B cell (primary cell): ENCODE measurements around the gene TNFAIP2. TPM values are rescaled to one million over a fixed set of nuclear protein-coding genes. Genes with fewer than 3 reads are reported as not detected.

Source experiments
- ATAC-seq: fragments of 200-7000 bp; cut with Tn5 transposase; one replicate; pipeline ENCODE4 v1.10.0; 2021; ENCODE audit warnings: low read depth, mild to moderate bottlenecking, moderate number of reproducible peaks, moderate library complexity
- CTCF ChIA-PET: fragments of 350-600 bp; sonication (Branson Sonifier 250); formaldehyde crosslinking; loops from one replicate; lab custom pipeline; 2021; ENCODE audit warnings: antibody characterized with exemption, inconsistent platforms; lab: Charles Lee
- POLR2A ChIA-PET: fragments of 350-600 bp; sonication (Branson Sonifier 250); formaldehyde crosslinking; loops from one replicate; lab custom pipeline; 2021; ENCODE audit warnings: antibody characterized with exemption; lab: Charles Lee
- DNase-seq: peaks from one replicate; pipeline ENCODE4 v3.0.0; 2013
- H2AFZ ChIP-seq: 2 replicates; pipeline ENCODE4 v1.6.1; 2012; ENCODE audit warnings: mild to moderate bottlenecking, low read depth, low read length; ENCODE audit not compliant: insufficient read depth, poor library complexity, severe bottlenecking
- H3K27ac ChIP-seq, 2 donors: 1 replicate in 1 of 2; 2 replicates in 1 of 2; pipeline ENCODE4 v1.5.1; 2012 to 2013; ENCODE audit warnings: low read length in 2 of 2, mild to moderate bottlenecking in 2 of 2, moderate library complexity in 1 of 2
- H3K27me3 ChIP-seq, 4 experiments: fragments of 200-600 bp in 1 of 4; sonication (generic) in 1 of 4; replicated peaks in 1 of 4; 1 replicate in 2 of 4; 2 replicates in 2 of 4; pipeline versions ENCODE4 v1.6.1 to v1.7.0; 2013 to 2016; ENCODE audit warnings: low read length in 3 of 4, mild to moderate bottlenecking in 2 of 4, mixed read lengths in 1 of 4, moderate library complexity in 1 of 4; ENCODE audit not compliant: insufficient read depth in 4 of 4, control insufficient read depth in 3 of 4; ENCODE audit errors: control extremely low read depth in 1 of 4
- H3K36me3 ChIP-seq, 2 experiments: replicated peaks in 1 of 2; 1 replicate in 1 of 2; 2 replicates in 1 of 2; pipeline versions ENCODE4 v1.6.1 to v1.7.1; 2013; ENCODE audit warnings: low read length in 1 of 2; ENCODE audit not compliant: insufficient read depth in 2 of 2, control insufficient read depth in 1 of 2; ENCODE audit errors: control extremely low read depth in 1 of 2, extremely low read depth in 1 of 2
- H3K4me1 ChIP-seq, 2 donors: fragments of 200-600 bp in 1 of 2; sonication (generic) in 1 of 2; 1 replicate in 1 of 2; 2 replicates in 1 of 2; pipeline versions ENCODE4 v1.5.1 to v1.6.1; 2013 to 2017; ENCODE audit warnings: low read length in 2 of 2; ENCODE audit not compliant: control insufficient read depth in 2 of 2, insufficient read depth in 2 of 2
- H3K4me2 ChIP-seq: replicated peaks from 2 replicates; pipeline ENCODE3; 2012; ENCODE audit warnings: mild to moderate bottlenecking, low read depth, low read length; ENCODE audit not compliant: poor library complexity, severe bottlenecking
- H3K4me3 ChIP-seq, 5 experiments: fragments of 200-600 bp in 1 of 5; sonication (generic) in 1 of 5; 1 replicate in 3 of 5; 2 replicates in 2 of 5; pipeline versions ENCODE4 v1.5.1 to v1.7.0; 2011 to 2016; ENCODE audit warnings: low read length in 4 of 5, mild to moderate bottlenecking in 4 of 5, low read depth in 2 of 5, control low read depth in 1 of 5, moderate library complexity in 1 of 5; ENCODE audit not compliant: insufficient read depth in 1 of 5; ENCODE audit errors: control extremely low read depth in 1 of 5, extremely low read depth in 1 of 5
- H3K79me2 ChIP-seq: fragments of 200-600 bp; sonication (generic); one replicate; pipeline ENCODE4 v1.6.0; 2016; ENCODE audit warnings: low read length; ENCODE audit not compliant: control insufficient read depth, insufficient read depth
- H3K9ac ChIP-seq: fragments of 200-600 bp; sonication (generic); 2 replicates; pipeline ENCODE4 v1.6.1; 2017; ENCODE audit warnings: mild to moderate bottlenecking, low read length, moderate library complexity
- H3K9me3 ChIP-seq, 3 donors: one replicate each; pipeline versions ENCODE4 v1.6.1 to v1.7.1; 2013; ENCODE audit warnings: low read length in 2 of 3; ENCODE audit not compliant: control insufficient read depth in 2 of 3, insufficient read depth in 1 of 3; ENCODE audit errors: control extremely low read depth in 1 of 3
- H4K20me1 ChIP-seq: 2 replicates; pipeline ENCODE4 v1.6.0; 2012; ENCODE audit warnings: mild to moderate bottlenecking, low read length; ENCODE audit not compliant: insufficient read depth, control insufficient read depth, poor library complexity, severe bottlenecking
- H3K27ac Mint-ChIP-seq: one replicate; pipeline ENCODE4 v1.8.0; 2021; ENCODE audit warnings: mixed read lengths
- H3K27me3 Mint-ChIP-seq: one replicate; pipeline ENCODE4 v1.8.0; 2021; ENCODE audit warnings: mixed read lengths
- H3K4me1 Mint-ChIP-seq: one replicate; pipeline ENCODE4 v1.8.0; 2021; ENCODE audit warnings: mixed read lengths
- H3K4me3 Mint-ChIP-seq: one replicate; pipeline ENCODE4 v1.8.0; 2021; ENCODE audit warnings: mixed read lengths
- H3K9me3 Mint-ChIP-seq: one replicate; pipeline ENCODE4 v1.8.0; 2022; ENCODE audit warnings: mixed read lengths; ENCODE audit not compliant: insufficient read depth
- EZH2 ChIP-seq: IDR thresholded peaks from 2 replicates; pipeline ENCODE4 v1.6.1; 2012; ENCODE audit warnings: borderline replicate concordance, low read depth, mild to moderate bottlenecking, moderate library complexity, low read length; ENCODE audit not compliant: insufficient read depth, poor library complexity, severe bottlenecking
- WGBS: methylation state at CpG from one replicate; pipeline ENCODE4 v1.1.5; 2013; ENCODE audit warnings: missing lambda C conversion rate; ENCODE audit not compliant: insufficient coverage; 5-methylcytosine and 5-hydroxymethylcytosine counted together
- intact Hi-C: fragments of 100-400 bp; cut with micrococcal nuclease; formaldehyde crosslinking; loops from one replicate; pipeline ENCODE4 v1.10.0; 2022
- polyA plus RNA-seq: library from polyadenylated mRNA; depleted of rRNA; stranded (reverse); fragments of >200 nt; gene quantifications from 2 replicates; pipeline ENCODE4 v1.2.3, GENCODE V29; 2012
- total RNA-seq, 2 donors: library from RNA; stranded (reverse); fragments of 120-200 nt in 1 of 2; gene quantifications; 1 replicate in 1 of 2; 2 replicates in 1 of 2; pipeline versions ENCODE4 v1.2.3 to v1.2.4, GENCODE V29; 2013 to 2022
- TF ChIP-seq, protein P1 (sequence below): fragments of 200-600 bp; IDR thresholded peaks from one replicate; pipeline ENCODE4 v1.8.0; 2022; ENCODE audit warnings: antibody characterized with exemption, mild to moderate bottlenecking

TNFAIP2 gene
- total and polyA plus RNA-seq, 2 donors (not counting 1 experiment from before 2014, with no cell fraction given), result 1.5 to 9.0 TPM

DNA sequence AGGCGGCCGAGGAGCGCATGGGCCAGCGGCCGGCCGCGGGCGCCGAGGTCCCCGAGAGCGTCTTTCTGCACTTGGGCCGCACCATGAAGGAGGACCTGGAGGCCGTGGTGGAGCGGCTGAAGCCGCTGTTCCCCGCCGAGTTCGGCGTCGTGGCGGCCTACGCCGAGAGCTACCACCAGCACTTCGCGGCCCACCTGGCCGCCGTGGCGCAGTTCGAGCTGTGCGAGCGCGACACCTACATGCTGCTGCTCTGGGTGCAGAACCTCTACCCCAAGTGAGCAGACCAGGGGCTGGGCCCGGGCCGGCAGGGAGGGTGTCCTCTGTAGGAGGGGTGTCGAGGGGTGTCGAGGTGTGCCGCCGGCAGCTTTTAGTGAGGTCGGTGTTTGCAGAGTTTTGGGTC, 4.1 kb downstream of the TNFAIP2 start:
- H3K27me3 Mint-ChIP-seq, result peaks cover 8% of the 10 kb centered on the region
- ATAC-seq (no peak), DNase-seq (no peak)
- Histone ChIP-seq H3K9me3 (peaks cover 0 to 16% (median 0%) of the 10 kb centered on the region in 3 donors), H3K27ac (no peak overlapping the region), H3K4me2 (no peak overlapping the region), H4K20me1 (no peaks in the 10 kb centered on the region), H3K9ac (no peak overlapping the region), H3K4me1 (peaks cover 17 to 18% of the 10 kb centered on the region in 2 donors), H3K79me2 (no peaks in the 10 kb centered on the region), H3K4me3 (no peak overlapping the region), H3K36me3 (no peaks in the 10 kb centered on the region), H3K27me3 (peaks cover 0 to 22% (median 14%) of the 10 kb centered on the region in 4 experiments), H2AFZ (no peak overlapping the region)
- WGBS, result 95% methylated on average over 39 of the region's 39 CpGs
- CTCF ChIA-PET, result interaction anchor here (1.8 kb wide), 1 partner anchor 23 kb away, joined by 6 read pairs; no protein-coding TSS in a partner anchor
- POLR2A ChIA-PET, result no interaction called here
- no peak overlapping the region for H3K27ac Mint-ChIP-seq
- H3K4me3 Mint-ChIP-seq, result no peak overlapping the region
- no peaks in the 10 kb centered on the region for H3K9me3 Mint-ChIP-seq
- intact Hi-C loops, result no loop called here
- H3K4me1 Mint-ChIP-seq, result peaks cover 9% of the 10 kb centered on the region
- TF ChIP-seq, protein P1, sequence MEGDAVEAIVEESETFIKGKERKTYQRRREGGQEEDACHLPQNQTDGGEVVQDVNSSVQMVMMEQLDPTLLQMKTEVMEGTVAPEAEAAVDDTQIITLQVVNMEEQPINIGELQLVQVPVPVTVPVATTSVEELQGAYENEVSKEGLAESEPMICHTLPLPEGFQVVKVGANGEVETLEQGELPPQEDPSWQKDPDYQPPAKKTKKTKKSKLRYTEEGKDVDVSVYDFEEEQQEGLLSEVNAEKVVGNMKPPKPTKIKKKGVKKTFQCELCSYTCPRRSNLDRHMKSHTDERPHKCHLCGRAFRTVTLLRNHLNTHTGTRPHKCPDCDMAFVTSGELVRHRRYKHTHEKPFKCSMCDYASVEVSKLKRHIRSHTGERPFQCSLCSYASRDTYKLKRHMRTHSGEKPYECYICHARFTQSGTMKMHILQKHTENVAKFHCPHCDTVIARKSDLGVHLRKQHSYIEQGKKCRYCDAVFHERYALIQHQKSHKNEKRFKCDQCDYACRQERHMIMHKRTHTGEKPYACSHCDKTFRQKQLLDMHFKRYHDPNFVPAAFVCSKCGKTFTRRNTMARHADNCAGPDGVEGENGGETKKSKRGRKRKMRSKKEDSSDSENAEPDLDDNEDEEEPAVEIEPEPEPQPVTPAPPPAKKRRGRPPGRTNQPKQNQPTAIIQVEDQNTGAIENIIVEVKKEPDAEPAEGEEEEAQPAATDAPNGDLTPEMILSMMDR, result no peak
- no peak for TF ChIP-seq EZH2

GRCh38 chr14:103127861-103128598, 4.8 kb downstream of the TNFAIP2 start:
- DNase-seq (no peak), ATAC-seq (no peak)
- no peak for TF ChIP-seq EZH2
- TF ChIP-seq, protein P1, result no peak
- Histone ChIP-seq H3K4me3 (no peak overlapping the region), H3K4me2 (no peak overlapping the region), H3K27ac (no peak overlapping the region), H3K27me3 (peaks cover 0 to 16% (median 10%) of the 10 kb centered on the region in 4 experiments), H4K20me1 (no peaks in the 10 kb centered on the region), H3K79me2 (no peaks in the 10 kb centered on the region), H3K9ac (no peak overlapping the region), H3K9me3 (peaks cover 0 to 12% (median 0%) of the 10 kb centered on the region in 3 donors), H3K36me3 (no peaks in the 10 kb centered on the region), H3K4me1 (peaks cover 11 to 12% of the 10 kb centered on the region in 2 donors), H2AFZ (no peak overlapping the region)
- H3K27me3 Mint-ChIP-seq, result peaks cover 8% of the 10 kb centered on the region
- H3K27ac Mint-ChIP-seq, result no peak overlapping the region
- intact Hi-C loops, result no loop called here
- H3K9me3 Mint-ChIP-seq, result no peaks in the 10 kb centered on the region
- POLR2A ChIA-PET, result no interaction called here
- peaks cover 6% of the 10 kb centered on the region for H3K4me1 Mint-ChIP-seq
- CTCF ChIA-PET, result interaction anchor here (1.8 kb wide), 1 partner anchor 23 kb away, joined by 6 read pairs; no protein-coding TSS in a partner anchor
- 94% methylated on average over 16 of the region's 16 CpGs for WGBS
- no peak overlapping the region for H3K4me3 Mint-ChIP-seq
